ENCODE results near the gene PLCH1.
A peak's percentile ranks its signal among the peaks of the same experiment; 100 is the strongest.

The PLCH1 gene

DNA sequence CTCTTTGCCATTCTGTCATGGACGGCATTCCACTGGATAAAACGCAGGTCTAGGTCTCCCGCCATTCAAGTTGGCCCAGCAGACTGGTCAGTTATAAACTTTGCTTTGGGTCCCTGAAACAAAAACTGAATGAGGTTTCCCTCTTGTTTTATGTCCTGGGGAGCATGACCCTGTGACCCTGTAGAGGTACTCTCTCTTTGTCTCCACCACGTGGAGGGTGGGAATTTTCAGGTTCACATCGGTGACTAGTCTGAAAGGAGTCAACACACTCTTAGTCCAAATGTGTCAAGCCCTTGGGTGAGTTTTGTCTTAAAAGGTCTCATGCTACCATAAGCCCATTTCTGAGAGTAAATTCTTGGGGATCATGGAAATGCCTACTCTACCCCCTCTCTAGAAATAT, 139.9 kb downstream of the PLCH1 start:
- no peak for DNase-seq

DNA sequence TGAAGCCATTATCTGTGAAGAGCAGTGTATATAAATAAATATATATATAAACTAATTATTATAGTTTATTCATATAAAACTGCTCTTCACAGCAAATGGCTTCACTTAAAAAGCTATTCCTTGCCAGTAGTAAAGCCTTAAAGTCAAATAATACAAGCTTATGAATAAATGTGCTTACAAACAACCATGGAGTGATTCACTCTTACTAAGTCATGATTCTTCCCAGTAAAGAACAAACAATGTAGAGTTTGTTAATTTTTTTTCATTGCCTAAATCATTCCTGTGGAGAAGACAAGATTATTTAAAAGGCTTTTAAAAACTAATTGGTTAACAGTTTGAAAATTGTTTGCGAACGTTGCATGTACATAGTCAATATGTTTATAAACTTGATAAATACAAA, 140.7 kb downstream of the PLCH1 start:
- DNase-seq = no peak

DNA sequence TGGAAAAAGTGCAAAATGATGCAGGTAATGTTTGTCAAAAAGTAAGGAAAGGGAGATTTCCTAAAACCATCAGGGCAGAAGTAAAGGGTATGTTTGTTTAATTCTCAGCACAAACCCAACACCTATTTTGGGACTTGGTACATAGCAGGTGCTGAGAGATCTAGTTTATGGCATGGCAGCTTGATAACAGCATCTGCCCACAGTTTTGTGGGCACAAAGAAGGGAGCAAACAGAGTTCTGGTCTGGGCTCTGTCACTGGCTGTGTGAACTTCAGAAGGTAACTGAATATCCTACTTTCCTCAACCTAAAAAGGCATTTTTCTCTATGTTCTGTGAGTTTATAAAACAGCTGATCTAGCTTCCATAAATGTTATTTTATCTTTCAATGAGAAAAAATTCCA, 141.6 kb downstream of the PLCH1 start:
- no peak for DNase-seq

DNA sequence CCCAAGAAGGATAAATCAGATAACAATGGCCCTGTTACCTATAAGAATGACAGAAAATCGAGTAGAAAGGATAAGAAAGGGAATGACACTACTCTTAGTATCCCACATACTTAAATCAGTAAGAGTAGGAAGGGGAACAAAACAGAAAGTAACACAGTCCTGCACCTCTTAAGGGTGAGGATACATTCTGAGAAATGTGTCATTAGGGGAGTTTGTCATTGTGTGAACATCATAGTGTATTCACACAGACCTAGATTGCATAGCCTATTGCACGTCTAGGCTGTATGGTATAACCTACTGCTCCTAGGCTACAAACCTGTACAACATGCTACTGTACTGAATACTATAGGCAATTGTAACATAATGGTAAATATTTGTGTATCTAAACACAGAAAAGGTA, 142.6 kb downstream of the PLCH1 start:
- DNase-seq = no peak

DNA sequence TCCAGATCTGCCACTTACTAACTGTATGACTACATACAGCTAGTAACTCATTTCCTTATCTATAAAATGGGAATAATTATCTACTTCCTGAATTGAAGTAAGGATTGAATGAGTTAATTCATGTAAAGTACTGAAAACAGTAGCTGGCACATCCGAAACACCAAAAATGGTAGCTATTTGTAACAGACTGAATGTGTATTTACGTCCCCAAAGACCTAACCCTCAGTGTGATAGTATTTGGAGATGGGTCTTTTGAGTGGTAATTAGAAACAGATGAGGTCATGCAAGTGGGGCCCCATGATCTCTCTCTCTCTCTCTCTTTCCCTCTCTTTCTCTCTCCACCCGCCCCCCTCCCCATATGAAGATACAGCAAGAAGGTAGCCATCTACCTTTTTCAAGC, 146.2 kb downstream of the PLCH1 start:
- DNase-seq = no peak

DNA sequence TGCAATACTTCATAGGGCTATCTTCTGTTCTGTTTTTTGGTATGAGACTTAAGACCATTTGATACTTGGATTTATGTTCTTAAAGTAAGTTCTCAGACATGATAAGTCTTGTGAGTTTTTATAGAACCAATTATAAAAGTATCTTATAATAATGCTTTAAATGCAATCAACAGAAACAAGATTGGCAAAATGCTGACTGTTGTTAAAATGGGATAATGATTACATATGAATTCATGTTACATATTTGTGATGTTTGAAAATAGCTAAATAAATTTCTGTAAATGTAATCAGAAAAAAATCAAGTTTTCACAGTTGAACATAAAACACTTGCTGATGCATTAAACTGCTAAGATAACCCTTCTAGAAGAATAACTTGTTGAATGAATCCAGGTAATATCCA, 148.3 kb downstream of the PLCH1 start:
- no peak for DNase-seq

DNA sequence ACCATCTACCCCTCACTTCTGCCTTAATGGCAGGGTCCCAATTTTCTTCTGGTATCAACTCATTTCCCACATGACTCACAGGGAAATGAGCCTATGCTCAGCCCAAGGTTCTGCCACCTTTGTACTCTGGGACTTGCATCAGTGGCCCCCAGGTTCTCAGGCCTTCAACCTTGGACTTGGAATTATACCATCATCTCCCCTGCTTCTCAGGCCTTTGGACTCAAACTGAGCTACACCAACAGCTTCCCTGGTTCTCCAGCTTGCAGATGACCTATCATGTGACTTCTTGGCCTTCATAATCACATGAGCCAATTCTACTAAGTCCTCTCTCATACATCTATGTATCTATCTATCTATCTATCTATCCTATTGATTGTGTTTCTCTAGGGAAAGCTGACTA, 149.5 kb downstream of the PLCH1 start:
- DNase-seq = no peak

DNA sequence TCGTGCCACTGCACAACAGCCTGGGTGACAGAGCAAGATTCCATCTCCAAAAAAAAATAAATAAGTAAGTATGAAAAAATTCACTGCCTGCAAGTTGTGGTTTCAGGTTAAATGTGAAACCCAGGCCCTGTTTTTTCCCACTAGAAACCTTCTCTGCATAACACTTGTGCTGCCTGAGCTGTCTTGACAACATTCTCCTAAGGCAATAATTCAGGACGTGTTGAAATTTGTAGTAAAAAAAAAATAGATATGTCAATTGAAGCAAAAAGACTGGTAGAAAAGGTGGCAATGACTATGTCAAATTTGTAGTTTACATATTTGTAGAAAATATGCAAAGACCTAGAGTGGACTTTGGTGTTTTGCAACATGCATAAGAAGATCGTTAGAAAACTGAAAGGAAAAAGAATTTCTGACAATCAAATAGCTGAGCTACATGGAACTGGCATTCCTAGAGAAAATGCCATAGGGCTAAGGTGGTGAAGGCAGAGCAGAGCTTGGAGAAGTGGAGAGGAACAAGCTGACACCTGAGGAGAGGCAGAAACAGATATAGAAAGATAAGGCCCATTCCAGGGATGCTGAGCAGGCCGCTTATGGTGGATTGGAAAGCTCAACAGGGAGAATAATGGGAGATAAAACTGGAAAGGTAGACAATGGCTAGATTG, 150.2 kb downstream of the PLCH1 start:
- no peak for DNase-seq

DNA sequence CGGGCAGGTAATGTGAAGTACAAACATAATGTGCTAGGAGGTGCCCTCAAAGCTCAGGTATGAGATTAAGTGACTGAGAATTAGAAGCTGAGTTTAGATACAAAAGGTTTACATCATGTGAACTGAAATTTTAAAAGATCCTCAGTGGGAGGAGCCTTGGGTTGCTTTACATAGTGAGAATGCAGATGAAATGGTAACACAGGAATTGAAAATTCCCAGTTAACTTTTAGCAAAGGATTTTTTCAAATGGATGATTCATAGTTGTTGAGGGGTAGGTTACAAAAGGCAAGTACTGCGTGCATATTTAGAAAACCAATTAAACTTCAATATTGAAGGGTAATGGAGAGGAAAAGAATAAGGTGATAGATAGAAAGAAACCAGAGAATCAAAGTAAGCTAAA, 157.3 kb downstream of the PLCH1 start:
- no peak for DNase-seq

DNA sequence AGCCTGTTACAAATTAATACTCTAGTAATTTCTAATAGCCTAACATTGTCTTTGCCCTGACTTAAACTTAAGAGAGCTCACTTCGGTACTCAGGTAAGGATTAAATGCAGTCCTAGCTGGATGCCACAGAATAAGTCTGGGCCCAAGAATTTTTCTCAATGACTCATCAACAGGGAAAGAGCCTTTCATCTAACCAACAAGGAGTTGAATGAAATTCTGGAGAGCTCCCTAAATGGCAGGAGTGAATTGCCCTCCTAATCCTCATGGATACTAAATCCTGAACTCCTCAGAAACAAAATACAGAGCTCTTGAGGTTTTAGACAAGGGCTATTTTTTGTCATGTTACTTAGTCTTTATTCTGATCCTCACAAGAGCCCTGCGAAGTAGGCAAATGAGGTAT, 159.5 kb downstream of the PLCH1 start:
- no peak for DNase-seq

DNA sequence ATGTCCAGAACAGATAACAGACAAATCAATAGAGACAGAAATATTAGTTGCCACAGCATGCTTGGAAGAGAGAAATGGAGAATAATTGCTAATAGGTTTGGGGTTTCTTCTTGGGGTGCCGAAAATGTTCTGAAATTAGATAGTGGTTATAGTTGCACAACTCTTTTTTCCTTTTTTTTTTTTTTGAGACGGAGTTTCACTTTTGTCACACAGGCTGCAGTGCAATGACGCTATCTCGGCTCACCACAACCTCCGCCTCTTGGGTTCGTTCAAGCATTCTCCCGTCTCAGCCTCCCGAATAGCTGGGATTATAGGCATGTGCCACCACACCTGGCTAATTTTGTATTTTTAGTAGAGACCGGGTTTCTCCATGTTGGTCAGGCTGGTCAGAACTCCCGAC, 163.3 kb downstream of the PLCH1 start:
- DNase-seq = no peak

DNA sequence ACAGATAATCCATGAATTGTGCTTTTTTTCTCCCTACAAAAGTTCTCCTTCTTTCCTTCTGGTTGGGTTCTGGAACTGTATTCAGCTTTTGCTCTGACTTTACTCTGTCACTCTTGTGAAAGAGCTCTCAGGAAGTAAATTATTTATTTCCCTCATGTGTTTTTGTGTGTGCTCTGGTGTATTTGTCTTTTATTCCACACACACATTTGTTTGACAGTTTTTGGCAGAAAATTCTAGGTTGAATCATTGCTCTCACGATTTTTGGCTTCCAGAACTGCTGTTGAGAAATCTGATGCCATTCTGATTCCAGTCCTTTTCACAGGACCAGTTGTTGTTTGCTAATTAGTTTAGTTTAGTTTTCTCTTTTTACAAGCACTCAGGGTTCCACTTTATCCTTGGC, 172.8 kb downstream of the PLCH1 start:
- DNase-seq = no peak

DNA sequence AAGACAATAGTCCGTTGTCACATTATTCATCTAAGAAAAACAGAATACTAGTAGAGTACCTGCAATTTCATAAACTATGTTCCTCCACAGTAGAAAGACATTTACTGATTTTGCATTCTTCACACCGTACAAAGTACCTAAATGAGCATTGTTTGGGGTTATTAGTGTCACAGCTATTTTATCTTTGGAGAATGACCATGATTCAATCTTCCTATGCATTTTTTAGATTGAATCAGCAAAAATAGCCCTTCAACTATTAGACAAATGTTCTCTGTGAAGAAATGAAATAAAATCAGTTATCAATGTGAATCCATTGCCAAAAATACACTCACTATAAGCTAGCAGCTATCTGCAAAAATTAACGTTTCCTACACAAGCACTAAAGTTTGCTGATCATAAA, 176.6 kb downstream of the PLCH1 start:
- no peak for DNase-seq

DNA sequence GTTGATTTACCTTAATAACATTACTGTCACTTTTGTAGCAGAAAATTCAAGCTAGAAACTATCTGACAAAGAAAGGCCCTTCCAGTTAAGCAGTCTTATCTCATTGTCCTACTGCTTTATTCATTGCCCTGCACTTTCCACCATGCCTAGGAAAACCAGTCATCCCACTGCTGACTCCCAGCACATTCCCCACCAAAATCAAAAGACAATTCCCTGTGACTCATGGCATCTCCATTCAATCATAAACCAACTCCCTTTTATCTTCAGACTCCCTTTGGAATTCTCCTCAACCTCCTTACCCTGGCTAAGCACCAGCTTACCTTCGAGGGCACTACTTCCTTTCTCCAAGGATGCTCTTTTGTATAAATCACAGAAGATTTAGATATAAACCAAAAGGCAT, 184.3 kb downstream of the PLCH1 start:
- DNase-seq = peak; percentile 95

DNA sequence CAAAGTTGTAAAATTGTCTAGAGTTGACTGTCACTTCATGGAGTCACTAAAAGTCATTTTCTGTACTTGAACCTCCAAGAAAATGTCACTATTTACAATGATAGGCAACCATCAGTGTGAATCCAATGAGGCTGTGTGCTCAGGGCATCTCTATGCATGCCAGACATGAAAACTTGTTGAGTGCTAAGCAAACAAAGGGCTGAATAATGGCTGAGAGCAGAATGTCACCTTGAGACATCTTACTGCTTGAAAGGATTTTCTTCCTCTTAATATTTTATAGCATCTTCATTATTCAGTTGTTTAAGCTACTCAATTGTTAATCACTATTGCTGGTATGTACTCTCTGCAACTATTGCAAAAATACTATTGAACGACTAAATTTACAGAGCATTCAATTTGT, 184.7 kb downstream of the PLCH1 start:
- no peak for DNase-seq

DNA sequence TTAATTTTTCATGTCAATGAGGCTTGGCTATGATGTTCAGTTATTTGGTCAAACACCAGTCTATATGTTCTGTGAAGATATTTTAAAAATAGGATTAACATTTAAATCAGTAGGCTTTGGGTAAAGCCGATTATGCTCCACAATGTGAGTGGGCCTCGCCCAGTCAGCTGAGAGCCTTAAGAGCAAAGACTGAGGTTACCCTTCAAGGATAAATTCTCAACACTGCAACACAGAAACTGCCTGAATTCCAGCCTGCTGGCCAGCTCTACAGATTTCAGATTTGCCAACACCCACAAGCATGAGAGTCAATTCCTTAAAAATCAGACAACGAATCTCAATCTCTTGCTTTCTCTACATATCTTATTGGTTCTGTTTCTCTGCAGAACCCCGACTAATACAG, 188.3 kb downstream of the PLCH1 start:
- no peak for DNase-seq

DNA sequence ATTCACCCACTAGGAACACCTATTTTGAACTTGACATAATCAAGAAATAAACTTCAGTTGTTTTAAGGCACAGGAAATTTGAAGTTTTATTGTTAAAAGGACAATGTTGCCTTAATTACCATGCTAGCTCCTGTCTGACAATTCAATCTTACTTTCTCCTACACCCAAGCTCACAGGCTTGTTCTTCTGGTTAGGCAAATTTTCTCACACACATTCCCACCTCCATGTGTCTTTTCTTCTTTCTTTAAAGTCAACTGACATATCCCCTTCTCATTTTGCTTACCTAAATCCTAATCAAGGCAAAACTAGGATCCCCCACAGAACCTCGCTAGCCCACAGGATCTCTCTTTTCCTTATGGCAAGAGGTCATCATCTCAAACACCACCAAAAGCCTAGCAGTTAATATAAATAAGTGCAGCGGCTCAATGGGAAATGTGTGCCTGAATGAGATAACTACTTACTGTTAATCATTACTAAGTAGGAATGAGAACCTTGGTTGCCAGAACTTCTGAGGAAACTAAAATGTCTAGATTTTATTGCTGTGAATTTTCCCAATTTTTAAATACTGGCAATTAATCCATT, 189.3 kb downstream of the PLCH1 start:
- DNase-seq = peak; percentile 42

DNA sequence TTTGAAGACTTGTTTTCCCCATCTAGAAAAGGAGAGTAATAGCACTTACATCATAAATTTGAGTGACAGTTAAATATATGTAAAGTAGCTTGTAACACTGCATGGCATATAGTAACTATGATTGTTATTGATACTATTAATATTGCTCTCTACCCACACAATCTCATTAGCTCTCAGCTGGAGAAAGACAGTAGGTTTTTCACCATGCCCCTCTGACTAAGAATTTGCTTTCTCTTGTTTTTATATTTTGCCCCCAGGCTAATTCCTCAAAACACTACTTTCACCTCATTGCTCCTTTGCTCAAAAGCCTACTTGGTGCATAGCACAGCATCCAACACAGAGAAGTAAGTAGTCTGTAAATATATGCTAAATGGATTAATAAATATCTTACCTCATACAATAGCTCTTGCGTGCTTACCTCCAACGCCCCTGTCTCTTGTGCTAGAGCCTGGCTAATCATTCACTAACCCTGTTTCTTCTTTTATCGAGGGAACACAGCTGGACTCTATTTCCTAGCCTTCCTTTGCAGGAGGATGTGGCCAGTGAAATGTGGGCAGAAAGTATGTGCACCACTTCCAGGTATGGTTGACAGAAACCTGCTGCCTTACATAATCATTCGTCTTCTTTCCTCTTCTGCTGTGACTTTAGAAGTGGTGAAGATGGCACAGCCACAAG, 190.0 kb downstream of the PLCH1 start:
- DNase-seq = peak; percentile 91

DNA sequence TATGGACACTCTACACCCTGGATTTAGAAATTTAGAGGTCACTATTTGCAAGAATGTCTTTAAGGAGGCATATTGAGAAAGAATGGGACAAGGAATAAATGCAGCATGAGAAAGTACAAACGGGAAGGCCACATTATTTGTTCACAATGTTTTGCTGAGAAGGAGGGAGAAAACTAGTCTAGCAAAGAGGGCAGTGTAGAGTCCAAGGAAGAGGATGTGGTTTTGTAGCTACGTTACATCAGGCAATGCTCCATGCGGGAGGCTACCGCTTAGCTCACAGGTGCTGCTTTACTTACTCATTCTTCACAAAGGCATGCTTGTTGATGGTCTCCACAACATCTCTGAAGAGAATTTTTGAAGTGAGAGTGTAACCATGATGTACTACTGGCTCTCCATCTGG, 191.1 kb downstream of the PLCH1 start:
- peak; percentile 44 for DNase-seq

DNA sequence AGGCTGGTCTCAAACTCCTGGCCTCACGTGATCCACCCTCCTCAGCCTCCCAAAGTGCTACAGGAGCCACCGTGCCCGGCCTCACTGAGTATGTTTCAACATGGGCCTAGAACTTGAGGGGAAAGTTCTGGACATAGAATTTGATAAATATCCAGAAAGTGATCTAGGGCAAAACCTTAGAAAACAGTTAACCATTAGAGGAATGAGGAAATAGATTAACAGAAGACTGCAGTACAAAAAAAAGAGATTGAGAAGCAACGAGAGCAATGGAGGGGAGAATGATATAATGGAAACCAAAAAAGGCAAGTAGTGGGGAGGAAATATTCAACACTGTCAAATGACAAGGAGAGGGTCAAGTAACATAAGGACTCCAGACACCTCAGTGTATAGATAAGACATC, 191.5 kb downstream of the PLCH1 start:
- DNase-seq = no peak

DNA sequence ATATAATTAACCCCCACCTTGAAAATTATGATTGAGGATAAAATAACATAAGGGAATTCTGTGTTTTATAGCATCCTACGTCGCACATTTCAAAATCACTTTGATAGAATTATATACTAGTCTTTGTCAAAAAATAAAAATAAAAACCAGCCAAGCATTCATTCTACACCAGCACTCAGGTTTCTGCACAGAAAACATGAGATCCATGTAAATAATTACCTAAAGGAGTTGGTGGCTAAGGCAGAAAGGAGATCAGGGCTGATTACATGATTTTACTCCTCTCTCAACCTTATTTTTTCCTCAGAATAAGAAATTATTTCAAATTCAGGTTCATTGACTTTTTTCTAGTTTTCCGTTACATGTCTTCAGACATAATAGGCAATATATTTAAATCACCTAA, 194.5 kb downstream of the PLCH1 start:
- DNase-seq = no peak

DNA sequence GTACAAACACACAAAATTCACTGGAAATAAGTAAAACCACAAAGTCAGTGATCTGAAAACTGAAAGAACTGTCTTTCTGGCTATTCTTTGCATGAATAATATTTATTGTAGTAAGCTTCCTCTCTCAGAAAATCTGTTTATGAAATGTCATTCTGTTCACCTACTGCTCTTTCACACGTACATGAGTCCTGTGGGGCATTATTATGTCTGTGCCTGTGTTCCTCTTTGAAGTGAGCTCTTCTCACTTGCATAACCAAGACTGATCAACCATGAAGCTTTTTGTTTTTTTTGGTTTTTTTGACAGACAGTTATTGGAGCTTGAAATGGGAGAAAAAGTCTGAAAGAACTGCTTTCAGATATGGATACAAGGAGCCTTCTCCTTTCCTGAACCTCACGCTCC, 195.8 kb downstream of the PLCH1 start:
- peak; percentile 85 for DNase-seq

DNA sequence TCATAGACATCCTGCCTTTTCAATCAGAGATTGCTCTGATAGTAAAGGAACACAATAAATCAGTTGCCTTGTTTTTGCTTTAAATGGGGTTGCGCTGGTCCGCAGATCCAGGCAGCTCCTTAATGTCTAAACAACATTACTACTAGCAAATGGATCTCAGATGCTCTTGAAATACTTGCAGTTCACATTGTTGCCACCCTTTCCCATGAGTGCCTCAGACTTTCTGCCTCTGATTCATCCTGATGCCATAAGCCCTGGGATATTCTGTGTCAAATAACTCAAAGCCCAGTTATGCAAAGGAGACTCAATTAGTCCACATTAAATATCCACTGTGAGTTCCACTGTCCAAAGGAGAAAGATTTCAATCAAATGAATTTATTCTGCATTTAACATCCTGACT, 196.7 kb downstream of the PLCH1 start:
- DNase-seq = peak; percentile 79

DNA sequence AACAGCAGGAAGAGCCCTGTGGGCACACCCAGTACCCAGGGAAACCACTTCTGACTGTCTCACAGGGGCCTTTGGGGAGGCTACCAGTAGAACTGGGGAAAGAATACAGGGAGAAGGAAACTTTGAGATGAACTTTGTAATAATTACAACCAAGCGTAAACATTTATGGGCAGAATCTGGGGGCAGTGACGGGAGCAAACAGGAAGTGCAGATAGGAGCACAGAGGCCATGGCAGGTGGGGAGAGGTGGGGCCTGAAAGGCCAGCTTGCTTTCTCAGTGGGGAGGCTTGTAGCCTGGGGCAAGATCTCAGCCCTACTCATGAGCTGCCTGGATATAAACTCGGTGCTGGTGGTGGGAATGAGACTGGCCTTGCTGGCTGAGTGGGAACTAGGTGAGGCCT, 209.8 kb downstream of the PLCH1 start:
- no peak for DNase-seq

DNA sequence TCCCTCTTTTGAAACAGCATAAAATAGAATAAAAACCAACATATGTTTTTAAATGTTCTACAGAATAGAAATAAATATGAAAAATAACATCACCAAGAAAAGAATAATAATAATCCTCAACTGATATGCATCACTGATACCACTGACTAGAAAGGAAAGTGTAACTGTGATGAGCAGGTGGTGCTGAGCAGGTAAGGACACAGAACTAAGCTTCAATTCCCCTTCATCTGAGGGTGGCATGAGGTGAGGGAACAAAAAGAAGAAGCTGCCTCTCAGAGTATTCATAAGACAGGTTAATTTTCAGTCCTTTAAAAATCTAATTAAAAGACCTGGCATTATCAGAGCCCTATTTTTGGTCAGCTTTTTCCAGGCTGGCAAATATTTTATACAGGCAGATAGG, 216.3 kb downstream of the PLCH1 start:
- no peak for DNase-seq

All from kidney glomerular epithelial cell (primary cell).